GM23248 (cell line): ENCODE data around the gene TMEM108.

ENCODE experiments used
- EZH2 ChIP-seq: fragments of 200-600 bp; sonication (generic); IDR thresholded peaks from 2 replicates; pipeline ENCODE4 v1.6.1; 2018; ENCODE audit warnings: antibody characterized with exemption, mild to moderate bottlenecking; ENCODE audit not compliant: insufficient read depth, poor library complexity, severe bottlenecking
- EZH2phosphoT487 ChIP-seq: fragments of 200-600 bp; sonication (generic); IDR thresholded peaks from 2 replicates; pipeline ENCODE4 v1.6.1; 2018; ENCODE audit warnings: antibody characterized with exemption, moderate library complexity, mild to moderate bottlenecking, low read depth; ENCODE audit not compliant: insufficient read depth

DNA sequence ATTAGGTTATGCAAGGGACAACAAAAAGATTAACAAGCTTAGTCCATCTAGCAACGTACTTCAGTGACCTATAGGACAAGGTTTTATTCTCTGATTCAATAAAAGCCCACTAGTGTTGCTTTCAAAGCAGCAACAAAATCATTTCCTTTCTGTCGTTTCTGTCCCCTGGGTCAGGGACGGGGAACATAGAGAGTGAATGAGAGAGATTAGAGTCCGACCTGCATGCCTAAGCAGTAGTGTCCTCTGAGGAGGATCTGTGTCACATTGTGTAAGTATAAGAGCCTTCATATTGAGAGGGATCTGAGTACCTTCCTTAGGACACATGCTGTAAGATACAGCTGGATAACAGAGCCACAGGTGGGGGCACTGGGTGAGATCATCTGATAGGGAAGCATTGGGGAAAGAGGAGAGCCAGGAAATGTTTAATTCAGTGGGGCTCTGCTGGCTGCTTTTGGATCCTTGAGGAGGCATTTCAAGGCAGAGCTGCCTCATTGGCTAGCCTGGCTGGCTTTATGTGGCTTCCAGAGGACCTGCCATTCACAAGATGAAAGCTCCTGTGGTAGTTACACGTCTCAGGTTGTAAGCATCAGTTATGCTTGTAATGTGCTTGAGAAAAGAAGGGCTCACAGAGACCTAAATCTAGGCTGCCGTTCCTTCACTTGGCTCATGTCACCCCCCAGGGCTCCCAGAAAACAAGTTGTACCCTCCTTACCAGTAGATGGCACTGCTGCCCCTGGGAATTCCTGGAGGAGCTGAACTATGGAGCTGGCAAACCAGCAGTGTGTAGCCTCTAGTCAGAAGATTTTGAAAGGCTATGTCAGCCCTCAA lies 2.7 kb downstream of the TMEM108 start:
- TF ChIP-seq EZH2 (no peak), EZH2phosphoT487 (no peak)
